Neuronal stem cell (in vitro differentiated cells): Measurements from ENCODE around the gene FEZF1.
A peak's percentile ranks its signal among the peaks of the same experiment; 100 is the strongest.

Source experiments
- DNase-seq: peaks from one replicate; pipeline ENCODE4 v3.0.0-alpha.2; 2013; ENCODE audit warnings: low spot score
- H2AFZ ChIP-seq: one replicate; pipeline ENCODE4 v1.6.1; 2013; ENCODE audit warnings: mild to moderate bottlenecking, low read length, inconsistent platforms
- H2AK5ac ChIP-seq: 2 replicates; pipeline ENCODE4 v1.6.1; 2013; ENCODE audit warnings: low read depth, mild to moderate bottlenecking, inconsistent platforms, low read length, moderate library complexity, mixed read lengths
- H2BK120ac ChIP-seq: 2 replicates; pipeline ENCODE4 v1.6.1; 2013; ENCODE audit warnings: low read depth, mild to moderate bottlenecking, inconsistent platforms, low read length, moderate library complexity, mixed read lengths
- H2BK12ac ChIP-seq: one replicate; pipeline ENCODE4 v1.6.1; 2013; ENCODE audit warnings: low read length, inconsistent platforms
- H2BK15ac ChIP-seq: 2 replicates; pipeline ENCODE4 v1.6.1; 2013; ENCODE audit warnings: mild to moderate bottlenecking, low read length, inconsistent platforms, mixed read lengths
- H2BK5ac ChIP-seq: one replicate; pipeline ENCODE4 v1.6.1; 2013; ENCODE audit warnings: inconsistent platforms, mild to moderate bottlenecking, low read length, moderate library complexity
- H3K14ac ChIP-seq: one replicate; pipeline ENCODE4 v1.6.1; 2013; ENCODE audit warnings: low read length, inconsistent platforms
- H3K18ac ChIP-seq: 2 replicates; pipeline ENCODE4 v1.6.1; 2013; ENCODE audit warnings: low read length, inconsistent platforms
- H3K23ac ChIP-seq: 2 replicates; pipeline ENCODE4 v1.6.1; 2013; ENCODE audit warnings: low read depth, mild to moderate bottlenecking, mixed read lengths, low read length, inconsistent platforms; ENCODE audit not compliant: poor library complexity
- H3K27ac ChIP-seq: replicated peaks from 3 replicates; pipeline ENCODE4 v1.5.1; 2013; ENCODE audit warnings: low read length, inconsistent platforms
- H3K27me3 ChIP-seq, 3 experiments: 2 replicates each; pipeline ENCODE4 v1.6.1; 2013; ENCODE audit warnings: low read length in 3 of 3, mild to moderate bottlenecking in 2 of 3, inconsistent platforms in 1 of 3, low read depth in 1 of 3, mixed read lengths in 1 of 3, moderate library complexity in 1 of 3; ENCODE audit not compliant: control insufficient read depth in 3 of 3, insufficient read depth in 3 of 3
- H3K36me3 ChIP-seq, 2 donors: replicated peaks in 1 of 2; 2 replicates each; pipeline ENCODE4 v1.6.1; 2013; ENCODE audit warnings: low read length in 2 of 2; ENCODE audit not compliant: control insufficient read depth in 2 of 2, insufficient read depth in 2 of 2
- H3K4ac ChIP-seq: 2 replicates; pipeline ENCODE4 v1.6.1; 2013; ENCODE audit warnings: inconsistent platforms, mild to moderate bottlenecking, low read length, moderate library complexity
- H3K4me1 ChIP-seq, 2 donors: 1 replicate in 1 of 2; 2 replicates in 1 of 2; pipeline ENCODE4 v1.6.1; 2013; ENCODE audit warnings: low read length in 2 of 2, low read depth in 1 of 2; ENCODE audit not compliant: control insufficient read depth in 2 of 2, insufficient read depth in 1 of 2
- H3K4me2 ChIP-seq: one replicate; pipeline ENCODE4 v1.6.1; 2013; ENCODE audit warnings: mild to moderate bottlenecking, low read length, inconsistent platforms; ENCODE audit not compliant: insufficient read depth, poor library complexity, severe bottlenecking
- H3K4me3 ChIP-seq, 2 donors: 2 replicates each; pipeline ENCODE4 v1.5.1; 2013; ENCODE audit warnings: low read length in 2 of 2, mild to moderate bottlenecking in 2 of 2, inconsistent platforms in 1 of 2, moderate library complexity in 1 of 2
- H3K79me1 ChIP-seq: one replicate; pipeline ENCODE4 v1.6.1; 2013; ENCODE audit warnings: low read depth, mild to moderate bottlenecking, inconsistent platforms, low read length, moderate library complexity
- H3K9ac ChIP-seq: one replicate; pipeline ENCODE4 v1.6.1; 2013; ENCODE audit warnings: mild to moderate bottlenecking, low read depth, low read length, inconsistent platforms; ENCODE audit not compliant: poor library complexity
- H3K9me3 ChIP-seq, 2 donors: replicated peaks in 1 of 2; 2 replicates each; pipeline versions ENCODE3 to v1.6.1; 2013; ENCODE audit warnings: low read length in 2 of 2, mild to moderate bottlenecking in 2 of 2, inconsistent platforms in 1 of 2, low read depth in 1 of 2, mixed read lengths in 1 of 2, moderate library complexity in 1 of 2; ENCODE audit not compliant: control insufficient read depth in 2 of 2, insufficient read depth in 1 of 2
- H4K8ac ChIP-seq: one replicate; pipeline ENCODE4 v1.6.1; 2013; ENCODE audit warnings: low read depth, mild to moderate bottlenecking, inconsistent platforms, low read length, moderate library complexity
- H4K91ac ChIP-seq: one replicate; pipeline ENCODE4 v1.6.1; 2013; ENCODE audit warnings: low read length, low read depth, mild to moderate bottlenecking, inconsistent platforms; ENCODE audit not compliant: poor library complexity
- WGBS, 2 donors: extraction: QIAGEN DNeasy Blood & Tissue Kit; methylation state at CpG; one replicate each; pipeline ENCODE4 v1.1.7; 2013; ENCODE audit warnings: missing lambda C conversion rate in 2 of 2, mixed read lengths in 1 of 2; ENCODE audit not compliant: insufficient read length in 2 of 2, insufficient replicate concordance in 1 of 2; ENCODE audit errors: extremely low coverage in 2 of 2; 5-methylcytosine and 5-hydroxymethylcytosine counted together

FEZF1 gene

DNA sequence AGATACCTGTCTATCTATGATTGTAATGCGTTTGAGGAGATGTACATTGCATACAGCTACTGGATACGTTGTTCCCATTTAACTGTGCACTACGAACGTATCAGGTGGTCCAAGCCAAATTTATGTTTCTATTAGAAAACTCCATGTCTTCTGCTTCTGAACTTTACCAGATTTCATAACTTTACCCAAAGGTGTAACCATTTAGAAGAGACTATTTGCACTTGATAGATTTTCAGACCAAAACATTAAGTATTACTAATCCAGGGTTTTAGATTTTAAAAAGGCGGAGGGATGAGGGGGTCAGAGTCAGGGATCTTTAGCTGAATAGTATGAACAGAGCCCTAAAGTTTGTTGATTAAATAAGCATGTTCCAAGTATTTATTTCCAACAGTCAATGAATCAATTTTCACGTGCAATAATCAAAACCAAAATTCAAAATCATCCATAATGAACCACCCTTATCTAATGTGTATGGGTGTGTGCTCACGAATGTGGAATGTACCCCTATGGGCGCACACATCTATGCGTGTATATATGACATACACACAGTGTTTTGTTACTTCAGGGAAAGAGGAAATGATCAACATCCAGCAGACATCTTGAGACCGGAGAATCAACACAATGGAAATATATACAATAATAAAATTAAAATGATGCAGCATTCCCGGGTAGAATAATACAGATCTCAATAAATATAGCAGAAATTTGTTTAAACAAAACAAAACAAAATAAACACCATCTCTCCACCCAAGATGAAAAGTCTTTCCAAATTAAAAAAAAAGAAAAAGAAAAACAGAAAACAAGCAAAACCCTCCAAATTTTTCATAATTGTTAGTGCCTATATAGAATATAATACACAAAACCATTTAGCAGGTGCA, 3.4 kb downstream of the FEZF1 start:
- H3K9ac ChIP-seq = peak overlapping the region; percentile 87
- no peak overlapping the region for H4K91ac ChIP-seq
- H3K4me3 ChIP-seq = peak overlapping the region in 1 of 2 donors; percentile 96
- H3K36me3 ChIP-seq = peaks cover 0 to 12% of the 10 kb centered on the region in 2 donors
- H2BK120ac ChIP-seq = no peak overlapping the region
- peaks cover 4 to 18% of the 10 kb centered on the region in 2 donors for H3K4me1 ChIP-seq
- no peak overlapping the region for H2BK12ac ChIP-seq
- H3K79me1 ChIP-seq = peaks cover 3% of the 10 kb centered on the region
- peak overlapping the region; percentile 64 for H3K27ac ChIP-seq
- H3K4me2 ChIP-seq = peak overlapping the region; percentile 88
- no peak overlapping the region for H3K18ac ChIP-seq
- no peak overlapping the region for H2AK5ac ChIP-seq
- H3K27me3 ChIP-seq = peaks cover 0 to 99% (median 0%) of the 10 kb centered on the region in 3 experiments
- no peak overlapping the region for H2AFZ ChIP-seq
- no peak for DNase-seq
- WGBS, 2 donors = no CpG with 5 or more reads among the region's 11 CpGs
- no peak overlapping the region for H2BK15ac ChIP-seq
- H4K8ac ChIP-seq = no peak overlapping the region
- no peak overlapping the region for H3K14ac ChIP-seq
- H3K9me3 ChIP-seq = peaks cover 0 to 9% of the 10 kb centered on the region in 2 donors
- peak overlapping the region; percentile 79 for H2BK5ac ChIP-seq
- H3K23ac ChIP-seq = no peak overlapping the region
- H3K4ac ChIP-seq = no peak overlapping the region

DNA sequence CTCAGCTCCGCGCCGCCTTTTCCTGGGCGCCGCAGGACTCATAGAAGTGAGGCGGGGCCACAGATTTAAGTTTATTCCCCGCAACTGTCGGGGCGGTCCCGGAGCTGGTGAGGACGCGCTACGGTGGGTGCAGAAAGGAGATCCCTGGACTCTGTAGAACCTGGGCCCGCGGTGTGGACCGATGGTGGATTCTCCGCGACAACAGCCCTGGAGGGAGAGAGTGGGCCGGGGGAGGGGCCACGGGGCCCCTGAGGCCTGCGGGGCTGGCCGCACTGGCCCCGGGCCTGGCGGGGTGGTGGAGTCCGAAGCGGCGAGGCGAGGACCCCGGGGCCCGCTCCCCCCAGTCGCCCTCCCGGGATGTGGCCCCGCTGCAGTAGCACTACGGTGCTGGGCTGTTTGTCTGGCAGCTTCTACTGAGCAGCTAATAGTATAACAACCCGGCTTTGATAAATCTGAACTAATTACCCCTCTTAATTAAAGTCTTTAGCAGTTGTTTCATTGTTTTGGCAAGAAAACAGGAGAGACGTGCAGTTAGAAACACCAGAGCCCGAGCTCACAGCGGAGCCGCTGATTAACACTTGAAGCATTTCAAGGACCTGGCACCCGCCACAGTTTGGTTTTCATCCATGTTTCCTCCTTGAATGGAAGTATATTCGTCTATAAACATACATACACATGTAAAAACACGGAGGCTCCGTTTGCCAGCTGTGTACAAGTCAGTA, 4.2 kb downstream of the FEZF1 start:
- no peak for DNase-seq
- peak overlapping the region; percentile 62 for H3K27ac ChIP-seq
- H4K8ac ChIP-seq = no peak overlapping the region
- H2BK5ac ChIP-seq = peak overlapping the region; percentile 88
- no peak overlapping the region for H3K14ac ChIP-seq
- peaks cover 0 to 10% of the 10 kb centered on the region in 2 donors for H3K36me3 ChIP-seq
- H3K23ac ChIP-seq = peak overlapping the region; percentile 75
- H2BK12ac ChIP-seq = no peak overlapping the region
- H3K4me3 ChIP-seq = peak overlapping the region in 1 of 2 donors; percentile 80
- H3K27me3 ChIP-seq = peaks cover 0 to 99% (median 0%) of the 10 kb centered on the region in 3 experiments
- H4K91ac ChIP-seq = peak overlapping the region; percentile 87
- H2AK5ac ChIP-seq = peak overlapping the region; percentile 20
- H3K4me2 ChIP-seq = peak overlapping the region; percentile 88
- peak overlapping the region; percentile 86 for H2AFZ ChIP-seq
- peaks cover 4 to 13% of the 10 kb centered on the region in 2 donors for H3K4me1 ChIP-seq
- no CpG with 5 or more reads among the region's 43 CpGs for WGBS, 2 donors
- H3K9me3 ChIP-seq = peaks cover 0 to 9% of the 10 kb centered on the region in 2 donors
- H2BK120ac ChIP-seq = peak overlapping the region; percentile 57
- peak overlapping the region; percentile 17 for H3K4ac ChIP-seq
- peak overlapping the region; percentile 97 for H3K18ac ChIP-seq
- peak overlapping the region; percentile 71 for H3K9ac ChIP-seq
- peak overlapping the region; percentile 2 for H2BK15ac ChIP-seq
- no peaks in the 10 kb centered on the region for H3K79me1 ChIP-seq

DNA sequence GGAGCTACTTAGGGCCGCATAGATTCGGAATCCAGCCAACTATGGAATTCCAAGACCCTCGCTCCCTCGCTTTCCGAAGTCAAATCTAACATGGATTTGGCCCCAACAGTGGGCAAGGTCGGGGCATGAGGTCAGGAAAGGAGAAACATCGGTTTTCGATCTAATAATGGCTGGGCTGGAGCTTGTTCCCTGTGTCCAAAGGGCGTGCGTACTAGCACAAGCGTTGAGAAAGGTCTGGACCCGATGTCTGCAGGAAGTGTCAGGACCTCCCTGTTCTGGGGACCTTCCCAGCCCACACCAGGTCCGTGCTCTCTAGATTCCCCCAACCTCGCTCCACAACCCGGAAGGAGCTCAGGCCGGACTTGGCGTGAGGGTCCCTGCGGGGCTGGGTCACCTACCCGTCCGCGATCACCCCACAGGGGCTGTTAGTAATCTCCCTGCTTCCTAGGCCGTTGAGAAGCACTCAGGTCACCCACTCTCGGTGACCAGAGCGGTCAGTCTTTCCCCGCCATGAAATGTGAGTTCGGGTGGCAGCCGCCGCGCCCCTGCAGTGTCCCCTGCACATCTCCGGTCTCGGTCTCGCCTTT, 4.8 kb downstream of the FEZF1 start:
- Histone ChIP-seq H2BK15ac (peak overlapping the region; percentile 2), H3K4ac (peak overlapping the region; percentile 17), H3K79me1 (no peaks in the 10 kb centered on the region), H2BK5ac (peak overlapping the region; percentile 88), H3K4me3 (peak overlapping the region; percentile 16 to 80), H2BK120ac (peak overlapping the region; percentile 57), H2BK12ac (no peak overlapping the region), H4K8ac (no peak overlapping the region), H3K14ac (no peak overlapping the region), H3K18ac (peak overlapping the region; percentile 97), H3K36me3 (peaks cover 0 to 10% of the 10 kb centered on the region in 2 donors), H2AFZ (peak overlapping the region; percentile 86), H3K27me3 (peaks cover 0 to 98% (median 0%) of the 10 kb centered on the region in 3 experiments), H3K9me3 (peaks cover 0 to 9% of the 10 kb centered on the region in 2 donors), H2AK5ac (peak overlapping the region; percentile 20), H4K91ac (peak overlapping the region; percentile 87), H3K27ac (peak overlapping the region; percentile 62), H3K4me2 (peak overlapping the region; percentile 88), H3K9ac (peak overlapping the region; percentile 71), H3K23ac (peak overlapping the region; percentile 75), H3K4me1 (peaks cover 4 to 7% of the 10 kb centered on the region in 2 donors)
- peak; percentile 54 for DNase-seq
- WGBS, 2 donors = no CpG with 5 or more reads among the region's 32 CpGs
